Ishikawa (cell line): ENCODE measurements around the gene ABCC1.

Experiments
- CEBPB ChIP-seq: IDR thresholded peaks from 2 replicates; pipeline ENCODE4 v1.6.1; 2012
- FOXM1 ChIP-seq: IDR thresholded peaks from 2 replicates; pipeline ENCODE4 v1.6.1; 2012; ENCODE audit warnings: low read depth, borderline replicate concordance
- MAX ChIP-seq: IDR thresholded peaks from 2 replicates; pipeline ENCODE4 v1.6.1; 2012
- NFIC ChIP-seq: IDR thresholded peaks from 2 replicates; pipeline ENCODE4 v1.6.1; 2012
- RAD21 ChIP-seq: IDR thresholded peaks from 2 replicates; pipeline ENCODE4 v1.6.1; 2012; ENCODE audit warnings: low read depth
- REST ChIP-seq: IDR thresholded peaks from 2 replicates; pipeline ENCODE4 v1.6.1; 2012; ENCODE audit warnings: low read depth, mild to moderate bottlenecking
- TAF1 ChIP-seq: IDR thresholded peaks from 2 replicates; pipeline ENCODE4 v1.6.1; 2012; ENCODE audit warnings: low read depth, mild to moderate bottlenecking
- TCF12 ChIP-seq: IDR thresholded peaks from 2 replicates; pipeline ENCODE4 v1.6.1; 2012; ENCODE audit warnings: low read depth
- TEAD4 ChIP-seq: IDR thresholded peaks from 2 replicates; pipeline ENCODE4 v1.6.1; 2012
- YY1 ChIP-seq: IDR thresholded peaks from 2 replicates; pipeline ENCODE4 v1.6.1; 2012; ENCODE audit warnings: low read depth

- TF ChIP-seq REST (no peak), TEAD4 (no peak), TCF12 (no peak), TAF1 (no peak), NFIC (no peak), CEBPB (no peak), YY1 (no peak), FOXM1 (no peak), RAD21 (no peak), MAX (no peak)
Observed at GRCh38 chr16:16169615-16170014, 220.2 kb downstream of the ABCC1 start.
